Dedifferentiated amniotic fluid mesenchymal stem cell (primary cell): ENCODE data around the gene GORAB.
A peak's percentile ranks its signal among the peaks of the same experiment; 100 is the strongest.

ENCODE experiments used
- DNase-seq: peaks from one replicate; pipeline ENCODE4 v3.0.0-alpha.2; 2016; ENCODE audit errors: extremely low spot score

Gene GORAB

GRCh38 chr1:170538687-170539086, 6.7 kb downstream of the GORAB start:
- no peak for DNase-seq

- DNase-seq: no peak
Observed at GRCh38 chr1:170539154-170539553, 7.2 kb downstream of the GORAB start.

GRCh38 chr1:170544624-170545023, 12.7 kb downstream of the GORAB start:
- no peak for DNase-seq

- DNase-seq: peak; percentile 45
Observed at GRCh38 chr1:170545476-170545875, 13.5 kb downstream of the GORAB start.

- no peak for DNase-seq
Observed at GRCh38 chr1:170547255-170547654, 15.3 kb downstream of the GORAB start.

- DNase-seq: no peak
Observed at GRCh38 chr1:170548497-170548896, 16.5 kb downstream of the GORAB start.

- no peak for DNase-seq
Observed at GRCh38 chr1:170555370-170555769, 23.4 kb downstream of the GORAB start.

GRCh38 chr1:170556917-170557316, 25.0 kb downstream of the GORAB start:
- DNase-seq: no peak

GRCh38 chr1:170558731-170559130, 26.8 kb downstream of the GORAB start:
- DNase-seq: no peak

- DNase-seq: no peak
Observed at GRCh38 chr1:170559166-170559565, 27.2 kb downstream of the GORAB start.

GRCh38 chr1:170560681-170561285, 28.8 kb downstream of the GORAB start:
- no peak for DNase-seq

GRCh38 chr1:170562646-170563338, 30.8 kb downstream of the GORAB start:
- peak; percentile 88 for DNase-seq

- DNase-seq: peak; percentile 31
Observed at GRCh38 chr1:170567214-170567613, 35.2 kb downstream of the GORAB start.

- DNase-seq: no peak
Observed at GRCh38 chr1:170568197-170568596, 36.2 kb downstream of the GORAB start.

- no peak for DNase-seq
Observed at GRCh38 chr1:170576980-170577379, 45.0 kb downstream of the GORAB start.

- no peak for DNase-seq
Observed at GRCh38 chr1:170578359-170578758, 46.4 kb downstream of the GORAB start.

GRCh38 chr1:170580636-170581440, 48.9 kb downstream of the GORAB start:
- DNase-seq: no peak

GRCh38 chr1:170583186-170583585, 51.2 kb downstream of the GORAB start:
- no peak for DNase-seq

GRCh38 chr1:170586321-170587252, 54.6 kb downstream of the GORAB start:
- DNase-seq: peak; percentile 72

- no peak for DNase-seq
Observed at GRCh38 chr1:170587253-170587593, 55.3 kb downstream of the GORAB start.

GRCh38 chr1:170590921-170591705, 59.1 kb downstream of the GORAB start:
- no peak for DNase-seq
